ENCODE results near the gene HTATSF1. TPM values are rescaled to one million over a fixed set of nuclear protein-coding genes. Genes with fewer than 3 reads are reported as not detected.

HTATSF1 gene
- total and polyA plus RNA-seq, 2 donors (not counting 1 experiment from before 2014, with no cell fraction given), result 1.0 to 18.7 TPM

DNA sequence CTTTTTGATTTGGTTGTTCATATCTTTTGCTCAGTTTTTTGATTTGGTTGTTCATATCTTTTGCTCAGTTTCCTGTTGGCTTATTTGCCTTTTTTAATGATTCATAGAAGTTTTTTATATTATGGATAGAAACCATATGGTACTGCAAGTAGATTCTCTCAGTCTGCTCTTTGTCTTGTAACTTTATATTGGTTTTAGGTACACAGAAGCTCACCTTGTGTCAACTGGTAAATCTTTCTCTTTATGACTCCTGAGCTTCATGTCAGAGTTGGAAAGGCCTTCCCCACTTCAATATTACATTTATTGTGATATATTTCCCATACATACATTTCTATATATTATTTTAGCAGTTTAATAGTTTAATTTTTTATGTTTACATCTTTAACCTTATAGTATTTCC is 26.4 kb downstream of the HTATSF1 start:
- Mint-ChIP-seq H3K4me3 (no peak overlapping the region), H3K4me1 (peaks cover 2% of the 10 kb centered on the region), H3K9me3 (ENCODE audit: insufficient read depth) (no peaks in the 10 kb centered on the region), H3K27ac (no peak overlapping the region), H3K27me3 (peaks cover 9% of the 10 kb centered on the region)
- Histone ChIP-seq H3K9ac (ENCODE audit: low read length) (no peak overlapping the region), H3K79me2 (ENCODE audit: control insufficient read depth, insufficient read depth, low read length) (no peaks in the 10 kb centered on the region), H3K4me1 (ENCODE audit: control insufficient read depth in 2 of 2, insufficient read depth in 2 of 2, low read length in 2 of 2) (no peaks in the 10 kb centered on the region), H3K27me3 (replicated peaks in 1 of 4; ENCODE audit: control extremely low read depth in 1 of 4, control insufficient read depth in 3 of 4, insufficient read depth in 4 of 4, low read length in 3 of 4) (no peaks in the 10 kb centered on the region), H3K36me3 (replicated peaks in 1 of 2; ENCODE audit: control extremely low read depth in 1 of 2, control insufficient read depth in 1 of 2, extremely low read depth in 1 of 2, insufficient read depth in 2 of 2, low read length in 1 of 2) (no peaks in the 10 kb centered on the region), H3K27ac (ENCODE audit: low read length in 2 of 2) (no peak overlapping the region), H3K4me3 (ENCODE audit: control extremely low read depth in 1 of 5, extremely low read depth in 1 of 5, insufficient read depth in 1 of 5, low read depth in 2 of 5, low read length in 4 of 5) (no peak overlapping the region), H3K9me3 (ENCODE audit: control extremely low read depth in 1 of 3, control insufficient read depth in 2 of 3, insufficient read depth in 1 of 3, low read length in 2 of 3) (no peaks in the 10 kb centered on the region), H2AFZ (ENCODE audit: insufficient read depth, low read depth, low read length, poor library complexity, severe bottlenecking) (no peak overlapping the region), H4K20me1 (ENCODE audit: control insufficient read depth, insufficient read depth, low read length, poor library complexity, severe bottlenecking) (no peaks in the 10 kb centered on the region), H3K4me2 (replicated peaks; ENCODE audit: low read depth, low read length, poor library complexity, severe bottlenecking) (no peak overlapping the region)
- no peak for DNase-seq
- ChIA-PET POLR2A (no interaction called here), CTCF (no interaction called here)
- intact Hi-C loops (cut with micrococcal nuclease), result no loop called here
- TF ChIP-seq, protein P1, sequence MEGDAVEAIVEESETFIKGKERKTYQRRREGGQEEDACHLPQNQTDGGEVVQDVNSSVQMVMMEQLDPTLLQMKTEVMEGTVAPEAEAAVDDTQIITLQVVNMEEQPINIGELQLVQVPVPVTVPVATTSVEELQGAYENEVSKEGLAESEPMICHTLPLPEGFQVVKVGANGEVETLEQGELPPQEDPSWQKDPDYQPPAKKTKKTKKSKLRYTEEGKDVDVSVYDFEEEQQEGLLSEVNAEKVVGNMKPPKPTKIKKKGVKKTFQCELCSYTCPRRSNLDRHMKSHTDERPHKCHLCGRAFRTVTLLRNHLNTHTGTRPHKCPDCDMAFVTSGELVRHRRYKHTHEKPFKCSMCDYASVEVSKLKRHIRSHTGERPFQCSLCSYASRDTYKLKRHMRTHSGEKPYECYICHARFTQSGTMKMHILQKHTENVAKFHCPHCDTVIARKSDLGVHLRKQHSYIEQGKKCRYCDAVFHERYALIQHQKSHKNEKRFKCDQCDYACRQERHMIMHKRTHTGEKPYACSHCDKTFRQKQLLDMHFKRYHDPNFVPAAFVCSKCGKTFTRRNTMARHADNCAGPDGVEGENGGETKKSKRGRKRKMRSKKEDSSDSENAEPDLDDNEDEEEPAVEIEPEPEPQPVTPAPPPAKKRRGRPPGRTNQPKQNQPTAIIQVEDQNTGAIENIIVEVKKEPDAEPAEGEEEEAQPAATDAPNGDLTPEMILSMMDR (IDR thresholded peaks at IDR 0.05), result no peak
- TF ChIP-seq EZH2 (IDR thresholded peaks at IDR 0.05; ENCODE audit: borderline replicate concordance, insufficient read depth, low read depth, low read length, poor library complexity, severe bottlenecking), result no peak
- ATAC-seq (ENCODE audit: low read depth), result no peak

DNA sequence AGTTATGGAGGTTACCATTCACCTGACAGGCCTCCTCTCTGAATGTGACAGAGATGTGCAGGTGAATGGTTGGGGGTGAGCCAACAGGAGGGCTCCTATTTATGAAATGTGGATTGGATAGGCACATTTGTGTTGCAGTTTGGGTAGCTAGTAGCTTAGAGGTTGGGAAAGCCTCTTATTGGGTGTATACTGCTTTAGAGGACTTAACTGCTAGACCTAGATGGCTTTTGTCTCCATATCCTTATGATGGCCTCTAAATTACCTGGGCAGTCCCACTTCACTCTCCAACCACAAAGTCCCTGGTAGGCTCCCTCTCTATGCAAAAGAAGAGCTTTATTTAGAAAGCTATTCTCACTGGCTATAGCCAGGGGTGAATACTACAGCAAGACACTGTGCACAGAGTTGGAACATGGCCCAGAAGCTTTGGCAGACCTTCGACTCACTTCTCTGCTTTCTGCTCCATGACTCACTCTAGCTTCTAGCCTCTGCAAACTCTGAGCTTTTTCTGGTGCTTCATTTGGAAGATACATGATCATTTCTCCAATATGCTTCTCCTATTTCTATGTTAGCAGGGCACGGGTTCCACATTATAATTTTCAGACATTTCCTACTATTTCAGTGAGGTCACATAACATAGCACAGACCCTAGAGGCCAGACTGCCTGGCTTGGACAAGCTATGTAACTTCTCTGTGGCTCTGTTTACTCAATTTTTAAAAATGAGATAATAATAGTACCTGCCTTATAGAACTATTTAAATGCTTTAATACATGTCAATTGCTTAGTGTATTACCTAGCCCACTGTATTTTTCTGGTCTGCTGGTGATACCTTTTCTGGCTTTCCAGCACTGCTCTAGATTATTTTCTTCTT is 28.6 kb downstream of the HTATSF1 start:
- CTCF ChIA-PET, result no interaction called here
- H3K27me3 ChIP-seq (replicated peaks in 1 of 4; ENCODE audit: control extremely low read depth in 1 of 4, control insufficient read depth in 3 of 4, insufficient read depth in 4 of 4, low read length in 3 of 4), result no peaks in the 10 kb centered on the region
- H3K9ac ChIP-seq (ENCODE audit: low read length), result no peak overlapping the region
- no peaks in the 10 kb centered on the region for H3K9me3 ChIP-seq (ENCODE audit: control extremely low read depth in 1 of 3, control insufficient read depth in 2 of 3, insufficient read depth in 1 of 3, low read length in 2 of 3)
- no peak overlapping the region for H3K27ac ChIP-seq (ENCODE audit: low read length in 2 of 2)
- TF ChIP-seq, protein P1 (IDR thresholded peaks at IDR 0.05), result no peak
- TF ChIP-seq EZH2 (IDR thresholded peaks at IDR 0.05; ENCODE audit: borderline replicate concordance, insufficient read depth, low read depth, low read length, poor library complexity, severe bottlenecking), result no peak
- DNase-seq (no peak), ATAC-seq (ENCODE audit: low read depth) (no peak)
- no peak overlapping the region for H2AFZ ChIP-seq (ENCODE audit: insufficient read depth, low read depth, low read length, poor library complexity, severe bottlenecking)
- POLR2A ChIA-PET, result no interaction called here
- no peak overlapping the region for H3K4me2 ChIP-seq (replicated peaks; ENCODE audit: low read depth, low read length, poor library complexity, severe bottlenecking)
- WGBS (ENCODE audit: insufficient coverage), result 60% methylated on average over 1 of the region's 2 CpGs
- no peak overlapping the region for H3K27ac Mint-ChIP-seq
- intact Hi-C loops (cut with micrococcal nuclease), result no loop called here
- no peak overlapping the region for H3K4me3 ChIP-seq (ENCODE audit: control extremely low read depth in 1 of 5, extremely low read depth in 1 of 5, insufficient read depth in 1 of 5, low read depth in 2 of 5, low read length in 4 of 5)
- no peaks in the 10 kb centered on the region for H3K79me2 ChIP-seq (ENCODE audit: control insufficient read depth, insufficient read depth, low read length)
- H3K9me3 Mint-ChIP-seq (ENCODE audit: insufficient read depth), result no peaks in the 10 kb centered on the region
- no peaks in the 10 kb centered on the region for H3K36me3 ChIP-seq (replicated peaks in 1 of 2; ENCODE audit: control extremely low read depth in 1 of 2, control insufficient read depth in 1 of 2, extremely low read depth in 1 of 2, insufficient read depth in 2 of 2, low read length in 1 of 2)
- peaks cover 2% of the 10 kb centered on the region for H3K4me1 Mint-ChIP-seq
- peaks cover 9% of the 10 kb centered on the region for H3K27me3 Mint-ChIP-seq
- no peak overlapping the region for H3K4me3 Mint-ChIP-seq
- H3K4me1 ChIP-seq (ENCODE audit: control insufficient read depth in 2 of 2, insufficient read depth in 2 of 2, low read length in 2 of 2), result no peaks in the 10 kb centered on the region
- no peaks in the 10 kb centered on the region for H4K20me1 ChIP-seq (ENCODE audit: control insufficient read depth, insufficient read depth, low read length, poor library complexity, severe bottlenecking)
